ENCODE measurements around the gene SPATA24.

DNA sequence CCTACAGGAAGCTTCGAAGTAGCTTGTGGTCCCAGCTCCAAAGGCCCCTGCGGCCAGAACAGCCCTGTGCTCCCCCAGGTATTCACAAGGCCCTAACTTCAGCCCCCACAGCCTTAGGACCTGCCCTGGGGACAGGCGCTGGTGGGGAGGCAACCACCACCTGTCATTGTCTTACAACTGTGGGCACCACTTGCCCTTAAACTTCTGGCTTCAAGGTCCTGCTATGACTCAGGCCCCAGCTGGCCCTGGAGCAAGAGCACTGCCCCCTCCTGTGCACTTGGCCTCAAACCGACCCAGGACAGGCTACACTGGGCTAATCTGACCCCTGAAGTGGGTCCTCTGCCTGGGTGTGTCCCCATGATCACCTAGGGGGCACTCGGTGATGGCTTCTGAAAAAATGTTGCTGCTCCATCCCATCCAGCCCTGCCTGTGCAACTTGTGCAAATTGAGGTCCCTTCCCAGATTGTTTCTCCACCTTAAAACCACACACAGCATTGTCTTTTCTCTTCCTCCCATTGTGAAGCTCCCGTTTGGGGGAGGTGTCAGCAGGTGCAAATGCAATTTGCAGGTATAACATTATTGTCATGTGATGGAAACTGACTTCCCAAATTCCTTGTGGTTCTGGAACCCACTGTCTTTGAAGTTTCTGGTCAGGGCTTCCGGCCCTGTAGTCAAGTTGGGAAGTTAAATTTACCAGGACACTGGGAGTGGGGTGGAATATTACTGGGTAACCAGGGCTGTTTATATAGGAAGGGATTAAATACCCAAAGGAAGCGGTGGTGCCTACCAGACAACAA, 7.8 kb downstream of the SPATA24 start:
- TF ChIP-seq ZZZ3 (CRISPR knock-in tag; IDR thresholded peaks at IDR 0.05; ENCODE audit: borderline replicate concordance) (no peak), PCBP1 (IDR thresholded peaks at IDR 0.05; ENCODE audit: borderline replicate concordance, low read depth, low read length) (no peak), POLR2G (IDR thresholded peaks at IDR 0.05; ENCODE audit: low read depth, low read length) (no peak), CENPT (CRISPR knock-in tag; IDR thresholded peaks at IDR 0.05; ENCODE audit: low read depth) (no peak), SOX6 (IDR thresholded peaks at IDR 0.05) (no peak), SOX6 (CRISPR knock-in tag; IDR thresholded peaks at IDR 0.05) (no peak), ZNF547 (CRISPR knock-in tag; IDR thresholded peaks at IDR 0.05) (no peak), FOXK1 (CRISPR knock-in tag; IDR thresholded peaks at IDR 0.05; ENCODE audit: borderline replicate concordance, low read depth) (no peak), PRDM10 (CRISPR knock-in tag; IDR thresholded peaks at IDR 0.05; ENCODE audit: low read depth) (no peak), ZNF253 (CRISPR knock-in tag; IDR thresholded peaks at IDR 0.05; ENCODE audit: borderline replicate concordance) (no peak)
- TF ChIP-seq, protein P1, sequence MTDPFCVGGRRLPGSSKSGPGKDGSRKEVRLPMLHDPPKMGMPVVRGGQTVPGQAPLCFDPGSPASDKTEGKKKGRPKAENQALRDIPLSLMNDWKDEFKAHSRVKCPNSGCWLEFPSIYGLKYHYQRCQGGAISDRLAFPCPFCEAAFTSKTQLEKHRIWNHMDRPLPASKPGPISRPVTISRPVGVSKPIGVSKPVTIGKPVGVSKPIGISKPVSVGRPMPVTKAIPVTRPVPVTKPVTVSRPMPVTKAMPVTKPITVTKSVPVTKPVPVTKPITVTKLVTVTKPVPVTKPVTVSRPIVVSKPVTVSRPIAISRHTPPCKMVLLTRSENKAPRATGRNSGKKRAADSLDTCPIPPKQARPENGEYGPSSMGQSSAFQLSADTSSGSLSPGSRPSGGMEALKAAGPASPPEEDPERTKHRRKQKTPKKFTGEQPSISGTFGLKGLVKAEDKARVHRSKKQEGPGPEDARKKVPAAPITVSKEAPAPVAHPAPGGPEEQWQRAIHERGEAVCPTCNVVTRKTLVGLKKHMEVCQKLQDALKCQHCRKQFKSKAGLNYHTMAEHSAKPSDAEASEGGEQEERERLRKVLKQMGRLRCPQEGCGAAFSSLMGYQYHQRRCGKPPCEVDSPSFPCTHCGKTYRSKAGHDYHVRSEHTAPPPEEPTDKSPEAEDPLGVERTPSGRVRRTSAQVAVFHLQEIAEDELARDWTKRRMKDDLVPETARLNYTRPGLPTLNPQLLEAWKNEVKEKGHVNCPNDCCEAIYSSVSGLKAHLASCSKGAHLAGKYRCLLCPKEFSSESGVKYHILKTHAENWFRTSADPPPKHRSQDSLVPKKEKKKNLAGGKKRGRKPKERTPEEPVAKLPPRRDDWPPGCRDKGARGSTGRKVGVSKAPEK (CRISPR knock-in tag; IDR thresholded peaks at IDR 0.05; ENCODE audit: borderline replicate concordance) = no peak

Data from HepG2 (cell line).